C4-2B (cell line): ENCODE data around the gene B3GNT5.
A peak's percentile ranks its signal among the peaks of the same experiment; 100 is the strongest.

ENCODE experiments used
- H3K27ac ChIP-seq: fragments of 450-650 bp; 2 replicates; pipeline ENCODE4 v1.5.1; 2017
- CTCF ChIP-seq: fragments of 450-650 bp; conservative IDR thresholded peaks from 2 replicates; pipeline ENCODE4 v1.5.1; 2017; ENCODE audit warnings: mild to moderate bottlenecking
- ZFX ChIP-seq: fragments of 450-650 bp; IDR thresholded peaks from 2 replicates; pipeline ENCODE4 v1.6.1; 2017

Gene B3GNT5

GRCh38 chr3:183303690-183304089 lies 50.6 kb downstream of the B3GNT5 start:
- no peak for TF ChIP-seq ZFX
- TF ChIP-seq CTCF: no peak
- no peak overlapping the region for H3K27ac ChIP-seq

DNA sequence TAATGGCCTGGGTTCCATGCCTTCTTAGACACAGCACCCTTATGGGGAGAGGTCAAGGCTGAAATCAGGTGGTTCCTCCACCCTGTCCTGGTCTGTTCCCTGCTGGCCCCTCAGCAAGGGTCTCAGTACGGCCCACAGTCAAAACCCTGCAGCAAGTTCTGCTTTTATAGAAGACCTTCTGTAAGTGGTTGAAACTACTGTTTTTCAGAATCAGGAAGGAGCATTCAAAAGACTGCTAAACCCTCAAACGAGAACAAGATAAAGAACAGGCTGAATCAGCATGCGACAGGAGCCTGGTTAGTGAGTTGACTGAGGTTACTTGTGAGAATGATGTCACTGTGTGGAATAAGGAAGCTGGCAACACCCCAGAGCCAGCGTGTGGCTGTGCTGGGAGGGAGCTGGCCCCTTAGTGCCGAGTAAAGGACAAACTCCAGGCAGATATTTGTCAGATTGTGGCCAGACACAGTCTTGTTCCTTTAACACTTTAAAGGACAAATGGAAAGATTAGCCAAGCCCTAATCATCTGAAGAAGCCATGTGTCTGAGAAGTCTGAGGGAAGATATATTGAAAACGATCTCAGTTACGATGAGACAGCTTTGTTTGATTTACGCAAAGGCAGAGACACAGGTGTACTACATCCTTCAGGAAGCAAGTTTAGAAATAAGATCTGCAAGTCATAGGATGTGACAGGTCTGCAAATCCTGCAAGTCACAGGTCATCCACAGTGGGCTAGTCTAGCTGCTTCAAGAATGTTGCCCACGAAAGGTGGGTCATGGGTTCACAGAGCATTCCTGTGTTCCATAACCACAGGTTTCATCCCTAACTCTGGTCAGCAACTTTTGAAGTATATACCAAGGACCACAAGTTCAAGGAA lies 54.0 kb downstream of the B3GNT5 start:
- TF ChIP-seq CTCF: no peak
- TF ChIP-seq ZFX: no peak
- peak overlapping the region; percentile 67 for H3K27ac ChIP-seq

DNA sequence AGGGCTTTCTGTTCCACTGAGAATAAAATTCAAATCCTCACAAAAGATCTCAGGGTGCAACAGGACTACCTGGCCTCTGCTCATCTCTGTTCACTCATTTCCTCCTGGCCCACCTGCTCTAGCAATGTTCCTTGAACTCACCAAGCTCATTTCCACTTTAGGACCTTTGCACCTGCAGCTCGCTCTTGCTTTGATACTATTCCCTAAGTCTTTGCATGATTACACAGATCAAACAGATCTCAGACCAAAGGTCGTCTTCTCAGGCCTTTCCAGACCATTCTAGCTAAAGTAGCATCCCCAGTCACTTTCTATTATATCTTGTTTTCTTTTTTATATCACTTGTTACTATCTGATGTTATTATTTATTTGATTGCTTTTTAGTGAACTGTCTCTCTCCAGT lies 54.7 kb downstream of the B3GNT5 start:
- TF ChIP-seq ZFX (no peak), CTCF (no peak)
- peak overlapping the region; percentile 67 for H3K27ac ChIP-seq

- H3K27ac ChIP-seq: no peak overlapping the region
- TF ChIP-seq CTCF: no peak
- no peak for TF ChIP-seq ZFX
These were observed 55.7 kb downstream of the B3GNT5 start for GRCh38 chr3:183308751-183309150.

DNA sequence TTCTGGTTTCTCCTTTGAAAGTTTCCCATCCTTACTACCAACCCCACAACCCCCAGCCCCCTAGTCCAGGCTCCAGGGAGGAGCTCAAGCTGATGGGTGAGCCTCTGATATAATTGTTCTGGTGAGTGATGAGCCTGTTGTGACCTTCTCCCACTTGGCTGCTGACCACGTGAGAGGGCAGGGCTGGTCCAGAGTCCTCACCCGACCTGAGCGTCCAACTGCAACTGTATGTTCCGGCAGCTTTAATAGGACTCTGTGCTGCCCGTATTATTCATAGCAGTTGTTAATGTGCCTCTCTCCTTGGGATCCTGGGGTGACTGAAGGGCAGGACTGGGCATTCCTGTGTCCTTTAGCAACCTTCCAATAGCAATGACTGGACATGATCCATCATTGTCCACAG lies 56.2 kb downstream of the B3GNT5 start:
- no peak for TF ChIP-seq CTCF
- TF ChIP-seq ZFX: no peak

GRCh38 chr3:183310936-183311335 lies 57.9 kb downstream of the B3GNT5 start:
- H3K27ac ChIP-seq: no peak overlapping the region
- TF ChIP-seq CTCF: no peak
- no peak for TF ChIP-seq ZFX

More for the DNA sequence above, 56.2 kb downstream of the B3GNT5 start:
- H3K27ac ChIP-seq: no peak overlapping the region

DNA sequence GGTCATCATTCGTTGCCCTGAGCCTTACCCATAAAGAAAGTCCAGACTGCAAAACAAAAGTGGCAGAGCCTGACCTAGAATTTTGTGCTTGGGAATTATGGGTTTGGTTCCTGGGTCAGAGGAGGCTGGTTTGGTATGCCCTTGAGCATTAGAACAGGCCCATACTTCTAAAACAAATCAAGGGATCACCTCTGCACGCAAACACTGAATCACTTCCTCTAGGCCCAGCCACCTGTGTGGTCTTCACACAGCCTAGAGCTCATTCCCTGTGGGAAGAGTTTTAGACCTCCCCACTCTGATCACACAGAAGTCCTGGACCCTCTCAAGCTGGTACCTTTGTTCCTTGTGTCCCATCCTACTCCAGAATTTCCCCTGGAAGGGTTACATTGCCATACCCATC lies 59.4 kb downstream of the B3GNT5 start:
- TF ChIP-seq CTCF: no peak
- TF ChIP-seq ZFX: no peak
- no peak overlapping the region for H3K27ac ChIP-seq
